Stomach smooth muscle (tissue), 2 donors: ENCODE results near the gene C13orf42.

Experiments
- H3K27ac ChIP-seq: one replicate; pipeline ENCODE4 v1.7.0; 2013; ENCODE audit warnings: mild to moderate bottlenecking, low read length, inconsistent platforms
- H3K27me3 ChIP-seq, 2 donors: one replicate each; pipeline ENCODE4 v1.7.0; 2013; ENCODE audit warnings: low read length in 2 of 2; ENCODE audit not compliant: insufficient read depth in 2 of 2, control insufficient read depth in 1 of 2
- H3K36me3 ChIP-seq, 2 donors: one replicate each; pipeline ENCODE4 v1.7.0; 2013; ENCODE audit warnings: low read length in 2 of 2; ENCODE audit not compliant: control insufficient read depth in 2 of 2, insufficient read depth in 2 of 2
- H3K4me1 ChIP-seq: one replicate; pipeline ENCODE4 v1.7.0; 2013; ENCODE audit warnings: low read length; ENCODE audit not compliant: control insufficient read depth, insufficient read depth
- H3K4me3 ChIP-seq, 2 donors: one replicate each; pipeline ENCODE4 v1.7.0; 2013; ENCODE audit warnings: low read length in 2 of 2
- H3K9ac ChIP-seq, 2 donors: one replicate each; pipeline ENCODE4 v1.7.0; 2013; ENCODE audit warnings: low read length in 2 of 2, mild to moderate bottlenecking in 1 of 2
- H3K9me3 ChIP-seq, 2 donors: one replicate each; pipeline ENCODE4 v1.7.0; 2013; ENCODE audit warnings: low read length in 2 of 2; ENCODE audit not compliant: control insufficient read depth in 2 of 2
- donor health status: healthy.
- donor health status: Pancreatic carcinoma.

The C13orf42 gene

DNA sequence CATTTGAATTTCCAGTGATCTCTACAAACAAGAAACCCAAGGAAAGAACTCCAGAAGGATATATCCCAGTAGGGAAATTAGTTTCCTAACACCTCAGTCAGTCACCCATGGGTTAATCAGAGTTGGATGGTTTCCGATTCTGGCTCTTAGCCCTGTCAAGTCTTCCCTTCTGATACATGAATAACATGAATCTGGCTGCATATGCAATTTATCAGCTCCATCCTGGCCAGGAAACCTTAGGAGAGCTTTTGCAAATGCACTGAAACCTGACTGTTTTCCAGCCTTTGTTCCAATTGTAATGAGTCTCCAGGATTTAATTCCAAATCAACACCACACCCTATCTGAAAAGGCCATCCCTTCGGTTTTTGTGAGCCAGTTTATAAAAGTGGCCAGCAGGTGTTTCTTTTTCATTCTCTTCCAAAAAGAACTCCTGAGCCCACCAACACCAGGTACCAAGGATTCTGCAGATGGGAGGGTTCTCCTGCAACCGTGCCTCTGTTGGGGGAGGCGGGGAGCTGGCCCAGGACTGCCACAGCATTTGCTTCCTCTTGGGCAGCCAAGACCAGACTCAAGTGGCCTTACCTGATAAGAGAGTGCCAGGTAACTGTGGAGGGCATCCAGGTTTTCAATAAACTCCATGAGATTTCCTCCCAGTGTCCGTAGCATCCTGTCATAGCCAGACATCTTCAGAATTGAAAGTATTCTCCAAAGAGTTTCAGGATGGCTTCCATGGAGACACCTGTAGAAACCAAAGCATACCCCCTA, 77.5 kb downstream of the C13orf42 start:
- Histone ChIP-seq H3K9me3 (no peaks in the 10 kb centered on the region), H3K4me1 (no peaks in the 10 kb centered on the region), H3K36me3 (no peaks in the 10 kb centered on the region), H3K9ac (no peak overlapping the region), H3K27ac (no peak overlapping the region), H3K4me3 (no peak overlapping the region), H3K27me3 (no peaks in the 10 kb centered on the region)

DNA sequence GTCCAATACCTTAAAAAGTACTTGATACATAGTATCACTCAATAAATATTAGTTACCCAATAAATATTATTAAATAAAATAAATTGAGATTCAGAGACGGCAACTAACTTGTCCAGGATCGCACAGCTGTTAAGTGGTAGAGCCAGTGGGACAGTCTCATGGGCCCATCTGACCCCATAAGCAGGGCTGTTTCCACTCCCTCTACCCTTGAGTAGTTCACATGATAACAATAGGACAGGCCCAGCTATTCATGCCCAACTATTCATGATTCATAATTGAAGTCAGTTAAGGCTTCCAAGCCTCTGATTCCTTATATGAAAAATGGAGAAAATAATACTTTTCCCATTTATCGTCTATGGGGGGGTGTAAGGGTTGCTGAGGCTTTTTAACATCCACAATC, 78.2 kb downstream of the C13orf42 start:
- Histone ChIP-seq H3K27ac (no peak overlapping the region), H3K36me3 (no peaks in the 10 kb centered on the region), H3K4me3 (no peak overlapping the region), H3K9ac (no peak overlapping the region), H3K27me3 (no peaks in the 10 kb centered on the region), H3K9me3 (no peaks in the 10 kb centered on the region), H3K4me1 (no peaks in the 10 kb centered on the region)
